ENCODE data around the gene RAMACL.
"Not testable (repeated sequence)": the region's sequence is repeated elsewhere in the genome, so short reads cannot be mapped to it uniquely, and the experiment has no call there.

The RAMACL gene

GRCh38 chr6:166587631-166588413 is 1.3 kb upstream of the RAMACL start:
- WGBS, 2 experiments: 51 to 59% methylated on average over 9 to 10 of the region's 10 CpGs
- H3K4me1 ChIP-seq (ENCODE audit: control insufficient read depth, insufficient read depth, low read length): peaks cover 20% of the 10 kb centered on the region
- no peak overlapping the region for H3K27ac ChIP-seq (ENCODE audit: insufficient read depth, low read depth, low read length, poor library complexity, severe bottlenecking)
- no peaks in the 10 kb centered on the region for H3K9me3 ChIP-seq (ENCODE audit: control insufficient read depth, low read length)
- no peaks in the 10 kb centered on the region for H3K27me3 ChIP-seq (ENCODE audit: control insufficient read depth, insufficient read depth, low read length, poor library complexity, severe bottlenecking)
- no peaks in the 10 kb centered on the region for H3K36me3 ChIP-seq (ENCODE audit: control insufficient read depth, insufficient read depth, low read length)
- no peak overlapping the region for H3K4me3 ChIP-seq (ENCODE audit: insufficient read depth, low read depth, low read length)

- no peaks in the 10 kb centered on the region for H3K36me3 ChIP-seq (ENCODE audit: control insufficient read depth, insufficient read depth, low read length)
- WGBS, 2 experiments: 92 to 96% methylated on average over 12 of the region's 12 CpGs
- H3K4me1 ChIP-seq (ENCODE audit: control insufficient read depth, insufficient read depth, low read length): peaks cover 20% of the 10 kb centered on the region
- no peak overlapping the region for H3K4me3 ChIP-seq (ENCODE audit: insufficient read depth, low read depth, low read length)
- no peaks in the 10 kb centered on the region for H3K27me3 ChIP-seq (ENCODE audit: control insufficient read depth, insufficient read depth, low read length, poor library complexity, severe bottlenecking)
- no peak overlapping the region for H3K27ac ChIP-seq (ENCODE audit: insufficient read depth, low read depth, low read length, poor library complexity, severe bottlenecking)
- no peaks in the 10 kb centered on the region for H3K9me3 ChIP-seq (ENCODE audit: control insufficient read depth, low read length)
Observed at GRCh38 chr6:166584853-166585429, 1.5 kb downstream of the RAMACL start.

GRCh38 chr6:166584155-166584554 is 2.3 kb downstream of the RAMACL start:
- no peak overlapping the region for H3K27ac ChIP-seq (ENCODE audit: insufficient read depth, low read depth, low read length, poor library complexity, severe bottlenecking)
- WGBS, 2 experiments: 89 to 93% methylated on average over 3 of the region's 3 CpGs
- peaks cover 15% of the 10 kb centered on the region for H3K4me1 ChIP-seq (ENCODE audit: control insufficient read depth, insufficient read depth, low read length)
- H3K27me3 ChIP-seq (ENCODE audit: control insufficient read depth, insufficient read depth, low read length, poor library complexity, severe bottlenecking): no peaks in the 10 kb centered on the region
- no peaks in the 10 kb centered on the region for H3K36me3 ChIP-seq (ENCODE audit: control insufficient read depth, insufficient read depth, low read length)
- no peak overlapping the region for H3K4me3 ChIP-seq (ENCODE audit: insufficient read depth, low read depth, low read length)
- no peaks in the 10 kb centered on the region for H3K9me3 ChIP-seq (ENCODE audit: control insufficient read depth, low read length)

DNA sequence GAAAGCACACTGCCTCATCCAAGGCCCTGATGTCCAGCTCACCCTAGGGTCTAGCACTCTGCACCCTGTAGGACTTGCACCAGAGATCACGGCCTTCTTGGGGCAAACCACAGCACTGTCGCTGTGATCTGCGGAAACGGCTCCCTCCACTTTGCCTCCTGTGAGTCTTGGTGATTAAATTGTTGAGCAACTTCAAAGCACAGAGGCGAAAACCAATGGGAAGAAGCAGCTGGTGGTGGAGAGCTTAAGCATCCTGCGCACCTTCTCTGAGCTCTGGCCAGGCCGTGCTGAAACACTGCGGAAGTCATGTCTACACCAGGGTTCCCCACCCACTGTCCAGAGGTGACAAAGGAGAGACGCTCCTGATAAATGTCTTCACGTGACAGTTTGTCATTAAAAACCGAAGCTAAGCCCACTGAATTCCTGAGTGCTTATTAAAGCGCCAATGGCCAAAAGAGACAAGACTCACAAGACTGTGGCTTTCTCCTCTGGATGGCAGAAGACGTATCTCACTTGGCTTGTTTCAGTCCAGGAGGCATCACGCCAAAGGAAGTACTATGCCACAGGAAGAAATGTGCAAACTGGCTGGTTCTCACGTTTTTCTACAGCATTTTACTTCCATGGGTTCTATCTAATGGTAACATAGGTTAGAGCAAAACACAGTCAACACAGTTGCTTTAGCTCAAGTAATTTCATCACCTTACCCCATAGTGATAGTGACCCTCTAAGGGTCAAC is 3.1 kb downstream of the RAMACL start:
- WGBS, 2 experiments: 94% methylated on average over 15 of the region's 15 CpGs
- Histone ChIP-seq H3K9me3 (ENCODE audit: control insufficient read depth, low read length) (no peaks in the 10 kb centered on the region), H3K27ac (ENCODE audit: insufficient read depth, low read depth, low read length, poor library complexity, severe bottlenecking) (no peak overlapping the region), H3K36me3 (ENCODE audit: control insufficient read depth, insufficient read depth, low read length) (no peaks in the 10 kb centered on the region), H3K27me3 (ENCODE audit: control insufficient read depth, insufficient read depth, low read length, poor library complexity, severe bottlenecking) (no peaks in the 10 kb centered on the region), H3K4me1 (ENCODE audit: control insufficient read depth, insufficient read depth, low read length) (peaks cover 8% of the 10 kb centered on the region), H3K4me3 (ENCODE audit: insufficient read depth, low read depth, low read length) (no peak overlapping the region)

GRCh38 chr6:166582258-166582657 is 4.2 kb downstream of the RAMACL start:
- H3K4me3 ChIP-seq (ENCODE audit: insufficient read depth, low read depth, low read length): no peak overlapping the region
- H3K27ac ChIP-seq (ENCODE audit: insufficient read depth, low read depth, low read length, poor library complexity, severe bottlenecking): no peak overlapping the region
- no peaks in the 10 kb centered on the region for H3K36me3 ChIP-seq (ENCODE audit: control insufficient read depth, insufficient read depth, low read length)
- H3K9me3 ChIP-seq (ENCODE audit: control insufficient read depth, low read length): no peaks in the 10 kb centered on the region
- H3K4me1 ChIP-seq (ENCODE audit: control insufficient read depth, insufficient read depth, low read length): peaks cover 4% of the 10 kb centered on the region
- H3K27me3 ChIP-seq (ENCODE audit: control insufficient read depth, insufficient read depth, low read length, poor library complexity, severe bottlenecking): no peaks in the 10 kb centered on the region
- WGBS, 2 experiments: 98% methylated on average over 6 of the region's 6 CpGs

GRCh38 chr6:166581801-166582200 is 4.7 kb downstream of the RAMACL start:
- H3K4me3 ChIP-seq (ENCODE audit: insufficient read depth, low read depth, low read length); H3K9me3 ChIP-seq (ENCODE audit: control insufficient read depth, low read length); H3K27me3 ChIP-seq (ENCODE audit: control insufficient read depth, insufficient read depth, low read length, poor library complexity, severe bottlenecking); H3K27ac ChIP-seq (ENCODE audit: insufficient read depth, low read depth, low read length, poor library complexity, severe bottlenecking); H3K4me1 ChIP-seq (ENCODE audit: control insufficient read depth, insufficient read depth, low read length); H3K36me3 ChIP-seq (ENCODE audit: control insufficient read depth, insufficient read depth, low read length): not testable (repeated sequence)
- WGBS, 2 experiments: 96% methylated on average over 8 of the region's 8 CpGs

DNA sequence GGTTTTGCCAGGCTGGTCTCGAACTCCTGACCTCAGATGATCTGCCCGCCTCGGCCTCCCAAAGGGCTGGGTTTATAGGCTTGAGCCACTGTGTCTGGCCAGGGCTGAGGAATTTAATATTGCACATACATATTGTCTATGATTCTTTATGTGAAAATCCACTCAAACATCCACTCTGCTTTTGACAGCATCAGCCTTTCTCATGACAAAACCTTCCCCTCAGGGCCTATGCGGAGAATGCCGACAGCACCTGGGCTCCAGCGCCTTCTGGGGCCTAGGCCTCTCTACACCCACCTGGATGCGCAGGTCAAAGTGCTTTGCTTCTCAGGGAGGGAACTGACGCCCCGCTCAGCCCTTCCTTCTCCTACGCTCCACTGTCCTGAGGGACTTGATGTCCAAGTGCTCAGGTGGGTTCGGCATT is 5.4 kb downstream of the RAMACL start:
- Histone ChIP-seq H3K9me3 (ENCODE audit: control insufficient read depth, low read length) (no peaks in the 10 kb centered on the region), H3K27me3 (ENCODE audit: control insufficient read depth, insufficient read depth, low read length, poor library complexity, severe bottlenecking) (no peaks in the 10 kb centered on the region), H3K36me3 (ENCODE audit: control insufficient read depth, insufficient read depth, low read length) (no peaks in the 10 kb centered on the region), H3K27ac (ENCODE audit: insufficient read depth, low read depth, low read length, poor library complexity, severe bottlenecking) (no peak overlapping the region), H3K4me1 (ENCODE audit: control insufficient read depth, insufficient read depth, low read length) (no peaks in the 10 kb centered on the region), H3K4me3 (ENCODE audit: insufficient read depth, low read depth, low read length) (no peak overlapping the region)
- WGBS, 2 experiments: 91 to 92% methylated on average over 11 of the region's 11 CpGs

DNA sequence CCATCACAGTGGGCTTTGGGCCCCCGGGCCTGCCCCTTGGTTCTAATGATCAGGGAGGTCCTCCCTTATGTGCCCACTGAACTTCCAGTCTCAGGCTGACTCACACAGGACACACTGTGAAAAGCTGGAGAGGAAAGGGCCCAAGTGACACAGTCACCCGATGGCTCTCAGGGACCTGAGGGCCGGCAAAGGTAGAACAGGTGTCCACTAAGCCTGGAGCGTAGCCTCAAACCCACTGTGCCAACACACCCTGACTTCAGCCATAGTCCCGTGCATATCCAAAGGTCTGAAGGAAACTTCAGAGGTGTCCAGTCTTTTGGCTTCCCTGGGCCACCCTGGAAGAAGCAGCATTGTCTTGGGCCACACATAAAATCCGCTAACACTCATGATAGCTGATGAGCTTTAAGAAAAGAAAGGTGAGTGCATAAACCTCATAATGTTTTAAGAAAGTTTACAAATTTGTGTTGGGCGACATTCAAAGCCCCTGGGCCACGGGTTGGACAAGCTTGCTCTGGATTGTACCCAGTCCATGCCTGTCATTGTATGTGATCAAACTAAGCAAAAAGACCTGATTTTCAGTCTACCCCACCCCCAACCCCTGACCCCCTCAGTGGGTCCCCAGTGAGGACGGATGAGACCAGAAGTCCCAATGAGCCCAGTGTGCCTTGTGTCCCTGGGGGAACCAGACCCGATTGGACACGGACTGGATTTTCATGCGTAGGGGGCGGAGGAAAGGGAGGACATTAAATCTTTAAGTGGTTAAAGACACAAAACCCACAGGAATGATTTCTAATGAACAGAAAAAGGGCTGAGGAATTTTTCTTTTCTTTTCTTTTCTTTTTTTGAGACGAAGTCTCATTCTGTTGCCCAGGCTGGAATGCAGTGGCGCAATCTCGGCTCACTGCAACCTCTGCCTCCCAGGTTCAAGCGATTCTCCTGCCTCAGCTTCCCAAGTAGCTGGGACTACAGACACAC is 6.1 kb downstream of the RAMACL start:
- H3K36me3 ChIP-seq (ENCODE audit: control insufficient read depth, insufficient read depth, low read length): no peaks in the 10 kb centered on the region
- H3K27ac ChIP-seq (ENCODE audit: insufficient read depth, low read depth, low read length, poor library complexity, severe bottlenecking): no peak overlapping the region
- H3K4me1 ChIP-seq (ENCODE audit: control insufficient read depth, insufficient read depth, low read length): no peaks in the 10 kb centered on the region
- no peaks in the 10 kb centered on the region for H3K9me3 ChIP-seq (ENCODE audit: control insufficient read depth, low read length)
- no peaks in the 10 kb centered on the region for H3K27me3 ChIP-seq (ENCODE audit: control insufficient read depth, insufficient read depth, low read length, poor library complexity, severe bottlenecking)
- no peak overlapping the region for H3K4me3 ChIP-seq (ENCODE audit: insufficient read depth, low read depth, low read length)
- WGBS, 2 experiments: 92 to 93% methylated on average over 17 of the region's 17 CpGs

DNA sequence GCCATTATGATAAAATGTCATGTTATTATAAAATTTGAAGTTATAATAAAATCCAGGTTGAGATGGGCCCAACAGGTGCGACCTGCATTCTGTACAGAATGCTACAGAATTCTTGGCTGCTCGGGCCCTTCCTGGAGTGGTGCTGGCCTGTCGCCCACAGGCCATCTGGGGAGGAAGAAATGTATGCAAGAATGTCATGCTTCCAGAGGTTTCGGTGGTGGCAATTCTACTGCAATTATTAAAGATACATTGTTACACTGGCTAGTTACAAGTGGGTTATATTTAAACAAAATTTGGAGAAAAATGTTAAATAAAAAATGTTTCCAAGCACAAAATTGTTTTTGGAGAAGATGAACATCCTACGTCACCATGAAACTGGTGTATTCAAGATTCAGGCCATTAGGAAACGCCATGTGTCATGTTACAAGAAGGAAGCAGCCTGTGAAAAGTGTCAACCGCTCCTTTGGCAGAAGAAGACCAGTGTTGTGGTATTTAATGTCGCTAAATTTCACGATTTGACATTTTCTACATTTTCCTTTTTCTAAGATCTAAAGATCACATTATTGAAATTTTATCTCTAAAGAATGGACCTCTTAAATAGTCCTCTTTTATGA is 7.1 kb downstream of the RAMACL start:
- 94% methylated on average over 6 to 9 of the region's 9 CpGs for WGBS, 2 experiments
- no peak overlapping the region for H3K4me3 ChIP-seq (ENCODE audit: insufficient read depth, low read depth, low read length)
- H3K27ac ChIP-seq (ENCODE audit: insufficient read depth, low read depth, low read length, poor library complexity, severe bottlenecking): no peak overlapping the region
- H3K4me1 ChIP-seq (ENCODE audit: control insufficient read depth, insufficient read depth, low read length): no peaks in the 10 kb centered on the region
- H3K27me3 ChIP-seq (ENCODE audit: control insufficient read depth, insufficient read depth, low read length, poor library complexity, severe bottlenecking): no peaks in the 10 kb centered on the region
- no peaks in the 10 kb centered on the region for H3K9me3 ChIP-seq (ENCODE audit: control insufficient read depth, low read length)
- H3K36me3 ChIP-seq (ENCODE audit: control insufficient read depth, insufficient read depth, low read length): no peaks in the 10 kb centered on the region

Measured in ectodermal cell (in vitro differentiated cells).